Erythroblast (primary cell): ENCODE results near the gene GPR83.

ENCODE experiments used
- GATA1 ChIP-seq: IDR thresholded peaks from 2 replicates; pipeline ENCODE4 v1.6.1; 2011; ENCODE audit warnings: low read depth, mild to moderate bottlenecking, control low read depth, low read length, moderate library complexity
- POLR2A ChIP-seq: IDR thresholded peaks from 2 replicates; pipeline ENCODE4 v1.6.1; 2011; ENCODE audit warnings: mild to moderate bottlenecking, low read length

DNA sequence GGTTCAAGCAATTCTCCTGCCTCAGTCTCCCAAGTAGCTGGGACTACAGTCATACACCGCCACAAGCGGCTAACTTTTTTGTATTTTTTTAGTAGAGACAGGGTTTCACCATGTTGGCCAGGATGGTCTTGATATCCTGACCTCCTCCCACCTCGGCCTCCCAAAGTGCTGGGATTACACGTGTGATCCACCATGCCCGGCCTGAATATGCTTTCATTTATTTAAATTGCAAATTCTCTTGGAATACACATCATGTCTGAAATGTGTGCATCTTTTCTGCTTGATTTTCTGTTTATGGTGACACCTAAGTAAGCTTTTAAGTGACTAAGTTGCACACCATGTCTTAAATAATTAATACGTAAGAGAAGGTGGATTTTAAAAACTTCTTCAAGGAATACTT is 65.2 kb downstream of the GPR83 start:
- TF ChIP-seq POLR2A: no peak
- TF ChIP-seq GATA1: no peak
